Measurements from ENCODE around the gene GIPC3.

The GIPC3 gene

GRCh38 chr19:3538258-3538929, 46.9 kb upstream of the GIPC3 start:
- no peak for TF ChIP-seq CTCF (IDR thresholded peaks at IDR 0.05; ENCODE audit: control insufficient read depth, insufficient read depth, low read depth, low read length, missing control alignments)
- H3K4me3 ChIP-seq (ENCODE audit: control insufficient read depth, low read depth, low read length), result no peak overlapping the region
- no peak for DNase-seq (ENCODE audit: low read depth)

GRCh38 chr19:3538965-3539755, 46.1 kb upstream of the GIPC3 start, which contains the start of gene TEKTIP1:
Gene TEKTIP1 (plus strand): TSS chr19:3539174. CDS start chr19:3539178, 4 bp downstream.
- H3K4me3 ChIP-seq (ENCODE audit: control insufficient read depth, low read depth, low read length), result no peak within 1 kb of the TSS
- TF ChIP-seq CTCF (IDR thresholded peaks at IDR 0.05; ENCODE audit: control insufficient read depth, insufficient read depth, low read depth, low read length, missing control alignments), result no peak
- no peak for DNase-seq (ENCODE audit: low read depth)

GRCh38 chr19:3539756-3540118, 45.5 kb upstream of the GIPC3 start:
- no peak for TF ChIP-seq CTCF (IDR thresholded peaks at IDR 0.05; ENCODE audit: control insufficient read depth, insufficient read depth, low read depth, low read length, missing control alignments)
- DNase-seq (ENCODE audit: low read depth), result no peak
- H3K4me3 ChIP-seq (ENCODE audit: control insufficient read depth, low read depth, low read length), result no peak overlapping the region

- H3K4me3 ChIP-seq (ENCODE audit: control insufficient read depth, low read depth, low read length), result no peak overlapping the region
- no peak for DNase-seq (ENCODE audit: low read depth)
- TF ChIP-seq CTCF (IDR thresholded peaks at IDR 0.05; ENCODE audit: control insufficient read depth, insufficient read depth, low read depth, low read length, missing control alignments), result no peak
Observed at GRCh38 chr19:3543150-3544057, 41.9 kb upstream of the GIPC3 start.

GRCh38 chr19:3544058-3544376, 41.3 kb upstream of the GIPC3 start:
- H3K4me3 ChIP-seq (ENCODE audit: control insufficient read depth, low read depth, low read length), result no peak overlapping the region
- no peak for DNase-seq (ENCODE audit: low read depth)
- TF ChIP-seq CTCF (IDR thresholded peaks at IDR 0.05; ENCODE audit: control insufficient read depth, insufficient read depth, low read depth, low read length, missing control alignments), result no peak

Data from AG09309 (cell line).